GM23248 (cell line): Measurements from ENCODE around the gene TXNDC16.

Source experiments
- EZH2 ChIP-seq: fragments of 200-600 bp; sonication (generic); IDR thresholded peaks from 2 replicates; pipeline ENCODE4 v1.6.1; 2018; ENCODE audit warnings: antibody characterized with exemption, mild to moderate bottlenecking; ENCODE audit not compliant: insufficient read depth, poor library complexity, severe bottlenecking
- EZH2phosphoT487 ChIP-seq: fragments of 200-600 bp; sonication (generic); IDR thresholded peaks from 2 replicates; pipeline ENCODE4 v1.6.1; 2018; ENCODE audit warnings: antibody characterized with exemption, moderate library complexity, mild to moderate bottlenecking, low read depth; ENCODE audit not compliant: insufficient read depth

DNA sequence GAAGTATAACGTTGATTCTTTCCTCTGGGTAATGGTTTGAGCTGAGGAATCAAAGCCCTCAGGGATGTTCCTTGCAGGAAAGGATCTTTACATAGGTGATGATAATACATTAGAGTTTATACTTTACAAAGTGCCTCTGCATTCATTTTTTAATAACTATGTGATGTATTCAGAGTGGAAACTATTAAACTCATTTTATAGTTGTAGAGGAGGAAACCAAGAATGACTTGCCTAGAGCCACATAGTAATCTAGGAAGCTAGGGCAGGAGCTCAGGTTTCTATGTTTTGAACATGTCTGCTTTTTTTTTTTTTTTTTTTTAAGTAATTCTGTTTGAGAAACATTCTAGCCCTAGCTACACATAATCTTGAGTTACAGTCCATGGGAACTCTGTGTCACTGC lies 117.3 kb downstream of the TXNDC16 start:
- TF ChIP-seq EZH2phosphoT487 (no peak), EZH2 (no peak)
